Smooth muscle cell of the brain vasculature (primary cell): ENCODE data around the gene SLC22A23.

ENCODE experiments used
- DNase-seq: peaks from one replicate; pipeline ENCODE4 v3.0.0-alpha.2; 2012; ENCODE audit warnings: low read depth, low spot score

The SLC22A23 gene

GRCh38 chr6:3422435-3423070 lies 34.3 kb downstream of the SLC22A23 start:
- DNase-seq, result no peak

- no peak for DNase-seq
Measured at GRCh38 chr6:3421791-3422434, 34.9 kb downstream of the SLC22A23 start.

GRCh38 chr6:3421143-3421542 lies 35.7 kb downstream of the SLC22A23 start:
- DNase-seq, result no peak

GRCh38 chr6:3419624-3420272 lies 37.1 kb downstream of the SLC22A23 start:
- DNase-seq, result no peak

- DNase-seq, result no peak
Measured at GRCh38 chr6:3418496-3419060, 38.3 kb downstream of the SLC22A23 start.

GRCh38 chr6:3417473-3417872 lies 39.4 kb downstream of the SLC22A23 start:
- DNase-seq, result no peak

GRCh38 chr6:3415490-3415889 lies 41.4 kb downstream of the SLC22A23 start:
- DNase-seq, result no peak

- no peak for DNase-seq
Measured at GRCh38 chr6:3415082-3415453, 41.8 kb downstream of the SLC22A23 start.

GRCh38 chr6:3414327-3415081 lies 42.3 kb downstream of the SLC22A23 start:
- DNase-seq, result no peak

- DNase-seq, result no peak
Measured at GRCh38 chr6:3413592-3413991, 43.3 kb downstream of the SLC22A23 start.

- DNase-seq, result no peak
Measured at GRCh38 chr6:3412779-3413500, 43.9 kb downstream of the SLC22A23 start.

GRCh38 chr6:3411967-3412778 lies 44.7 kb downstream of the SLC22A23 start:
- no peak for DNase-seq

GRCh38 chr6:3410385-3411360 lies 46.2 kb downstream of the SLC22A23 start:
- no peak for DNase-seq

- no peak for DNase-seq
Measured at GRCh38 chr6:3409699-3410384, 47.0 kb downstream of the SLC22A23 start.

GRCh38 chr6:3408665-3409064 lies 48.2 kb downstream of the SLC22A23 start:
- DNase-seq, result no peak

- DNase-seq, result no peak
Measured at GRCh38 chr6:3407840-3408239, 49.0 kb downstream of the SLC22A23 start.

GRCh38 chr6:3406891-3407809 lies 49.7 kb downstream of the SLC22A23 start:
- no peak for DNase-seq
